Tongue (tissue), 2 donors: ENCODE data around the gene TXNDC17. TPM values are rescaled to one million over a fixed set of nuclear protein-coding genes. Genes with fewer than 3 reads are reported as not detected.
A peak's percentile ranks its signal among the peaks of the same experiment; 100 is the strongest.
"Not testable (repeated sequence)": the region's sequence is repeated elsewhere in the genome, so short reads cannot be mapped to it uniquely, and the experiment has no call there.

Experiments
- DNase-seq: peaks from one replicate; pipeline ENCODE4 v3.0.0-alpha.2; 2015
- total RNA-seq: library from RNA; depleted of rRNA; stranded (reverse); fragments of >200 nt; gene quantifications from one replicate; pipeline ENCODE4 v1.2.3, GENCODE V29; 2014

Gene TXNDC17
- 36.6 TPM for total RNA-seq

GRCh38 chr17:6640536-6641246, at the start of gene TXNDC17, which contains the start of gene KIAA0753:
Gene TXNDC17 (plus strand): TSS chr17:6641060. CDS start chr17:6641083, 23 bp downstream.
Gene KIAA0753 (minus strand): TSS chr17:6640711. CDS start chr17:6635103, 5,608 bp downstream.
- peak; percentile 95 for DNase-seq

- no peak for DNase-seq
Measured at GRCh38 chr17:6591599-6592158, 49.2 kb upstream of the TXNDC17 start.

- DNase-seq = no peak
Measured at GRCh38 chr17:6592173-6592572, 48.7 kb upstream of the TXNDC17 start.

GRCh38 chr17:6593371-6593770, 47.5 kb upstream of the TXNDC17 start:
- not testable (repeated sequence) for DNase-seq

- DNase-seq = peak; percentile 54
Measured at GRCh38 chr17:6596081-6596480, 44.8 kb upstream of the TXNDC17 start.

- peak; percentile 5 for DNase-seq
Measured at GRCh38 chr17:6596511-6596910, 44.3 kb upstream of the TXNDC17 start.

- DNase-seq = peak; percentile 3
Measured at GRCh38 chr17:6596941-6597340, 43.9 kb upstream of the TXNDC17 start.

GRCh38 chr17:6597727-6598126, 43.1 kb upstream of the TXNDC17 start:
- DNase-seq = no peak

GRCh38 chr17:6599364-6599763, 41.5 kb upstream of the TXNDC17 start:
- peak; percentile 20 for DNase-seq

GRCh38 chr17:6602141-6602540, 38.7 kb upstream of the TXNDC17 start:
- DNase-seq = no peak

GRCh38 chr17:6603744-6604325, 37.0 kb upstream of the TXNDC17 start:
- peak; percentile 67 for DNase-seq

- no peak for DNase-seq
Measured at GRCh38 chr17:6605142-6605541, 35.7 kb upstream of the TXNDC17 start.

- no peak for DNase-seq
Measured at GRCh38 chr17:6608321-6608720, 32.5 kb upstream of the TXNDC17 start.

- no peak for DNase-seq
Measured at GRCh38 chr17:6610011-6610410, 30.8 kb upstream of the TXNDC17 start.

- no peak for DNase-seq
Measured at GRCh38 chr17:6611231-6611630, 29.6 kb upstream of the TXNDC17 start.

GRCh38 chr17:6623941-6624340, 16.9 kb upstream of the TXNDC17 start:
- DNase-seq = no peak

- DNase-seq = no peak
Measured at GRCh38 chr17:6626616-6627015, 14.2 kb upstream of the TXNDC17 start.

- DNase-seq = no peak
Measured at GRCh38 chr17:6627019-6627418, 13.8 kb upstream of the TXNDC17 start.

- no peak for DNase-seq
Measured at GRCh38 chr17:6630390-6630789, 10.5 kb upstream of the TXNDC17 start.

GRCh38 chr17:6632530-6632929, 8.3 kb upstream of the TXNDC17 start:
- no peak for DNase-seq

- DNase-seq = no peak
Measured at GRCh38 chr17:6633263-6633662, 7.6 kb upstream of the TXNDC17 start.

GRCh38 chr17:6636105-6636504, 4.8 kb upstream of the TXNDC17 start:
- no peak for DNase-seq

GRCh38 chr17:6636616-6637457, 4.0 kb upstream of the TXNDC17 start:
- no peak for DNase-seq
